Small intestine (tissue), 16 donors: ENCODE measurements around the gene UQCRC2. TPM values are rescaled to one million over a fixed set of nuclear protein-coding genes. Genes with fewer than 3 reads are reported as not detected.
"Not testable (repeated sequence)": the region's sequence is repeated elsewhere in the genome, so short reads cannot be mapped to it uniquely, and the experiment has no call there.

Experiments
- DNase-seq, 2 donors: peaks; one replicate each; pipeline versions ENCODE4 v3.0.0 to v3.0.0-alpha.2; 2013
- FAIRE-seq: peaks from 2 replicates; lab custom pipeline; 2012; peaks lifted over from hg19 to GRCh38; lab: Jason Lieb, UNC
- H3K27ac ChIP-seq, 3 donors: one replicate each; pipeline ENCODE4 v1.5.1; 2013; ENCODE audit warnings: low read length in 2 of 3, mild to moderate bottlenecking in 2 of 3, control low read depth in 1 of 3, inconsistent platforms in 1 of 3, low read depth in 1 of 3, moderate library complexity in 1 of 3
- H3K27me3 ChIP-seq, 3 donors: one replicate each; pipeline ENCODE4 v1.6.1; 2013; ENCODE audit warnings: low read length in 3 of 3, inconsistent platforms in 1 of 3; ENCODE audit not compliant: control insufficient read depth in 3 of 3, insufficient read depth in 3 of 3
- H3K36me3 ChIP-seq, 3 donors: one replicate each; pipeline ENCODE4 v1.6.1; 2013; ENCODE audit warnings: low read length in 3 of 3, inconsistent platforms in 1 of 3, low read depth in 1 of 3, mild to moderate bottlenecking in 1 of 3, moderate library complexity in 1 of 3; ENCODE audit not compliant: control insufficient read depth in 3 of 3, insufficient read depth in 2 of 3
- H3K4me1 ChIP-seq, 3 donors: one replicate each; pipeline ENCODE4 v1.6.1; 2013; ENCODE audit warnings: low read length in 2 of 3, inconsistent platforms in 1 of 3, low read depth in 1 of 3, mild to moderate bottlenecking in 1 of 3, moderate library complexity in 1 of 3; ENCODE audit not compliant: control insufficient read depth in 3 of 3, insufficient read depth in 2 of 3
- H3K4me3 ChIP-seq, 3 donors: one replicate each; pipeline ENCODE4 v1.5.1; 2013; ENCODE audit warnings: low read length in 3 of 3, control low read depth in 1 of 3, inconsistent platforms in 1 of 3, low read depth in 1 of 3, mild to moderate bottlenecking in 1 of 3, moderate library complexity in 1 of 3
- H3K9me3 ChIP-seq, 2 donors: one replicate each; pipeline ENCODE4 v1.6.1; 2013; ENCODE audit warnings: low read depth in 1 of 2, low read length in 1 of 2; ENCODE audit not compliant: control insufficient read depth in 2 of 2, insufficient read depth in 1 of 2
- WGBS, 3 donors: extraction: QIAGEN DNeasy Blood & Tissue Kit; methylation state at CpG; one replicate each; pipeline ENCODE4 v1.1.7; 2013; 5-methylcytosine and 5-hydroxymethylcytosine counted together
- long read RNA-seq, 10 donors: transcript quantifications; one replicate each; lab custom pipeline, GENCODE V29; 2026
- polyA plus RNA-seq, 4 donors: library from polyadenylated mRNA; stranded (reverse) in 3 of 4; unstranded in 1 of 4; fragments of 200-250 nt in 3 of 4; fragments of 120-200 nt in 1 of 4; gene quantifications; one replicate each; pipeline versions ENCODE4 v1.2.1 to v1.2.3, GENCODE V29; 2013
- donor health status: healthy with polysubstance abuse.
- donor health status: control.
- donor health status: control.
- donor health status: Bipolar disorder and iron deficiency.
- donor health status: healthy.

The UQCRC2 gene
- polyA plus RNA-seq: 100 to 1,000 TPM; 245 to 408 (median 299) TPM
- long read RNA-seq, donor 1: 0 reads
- long read RNA-seq, donor 2, transcript UQCRC2-203 (2 exons, 699 nt): minor isoform, 15 of 61 reads
- long read RNA-seq, donor 2, transcript UQCRC2-201 (14 exons, 2,615 nt): major isoform, 37 of 61 reads
- long read RNA-seq, donor 2, partial matches to known transcripts: 9 of 61 reads
- long read RNA-seq, donor 2, other reads (novel, unspliced or antisense): 0 of 61 reads
- long read RNA-seq, donor 3, transcript UQCRC2-201 (14 exons, 2,615 nt): major isoform, 28 of 87 reads
- long read RNA-seq, donor 3, transcript UQCRC2-203 (2 exons, 699 nt): minor isoform, 24 of 87 reads
- long read RNA-seq, donor 3, partial matches to known transcripts: 34 of 87 reads
- long read RNA-seq, donor 3, other reads (novel, unspliced or antisense): 0 of 87 reads
- long read RNA-seq, donor 4, partial matches to known transcripts: 0 of 5 reads
- long read RNA-seq, donor 4, other reads (novel, unspliced or antisense): 0 of 5 reads
- long read RNA-seq, donor 5, transcript UQCRC2-201 (14 exons, 2,615 nt): major isoform, 11 of 25 reads
- long read RNA-seq, donor 5, partial matches to known transcripts: 10 of 25 reads
- long read RNA-seq, donor 5, other reads (novel, unspliced or antisense): 0 of 25 reads
- long read RNA-seq, donor 6, transcript UQCRC2-201 (14 exons, 2,615 nt): major isoform, 43 of 81 reads
- long read RNA-seq, donor 6, transcript UQCRC2-203 (2 exons, 699 nt): minor isoform, 18 of 81 reads
- long read RNA-seq, donor 6, partial matches to known transcripts: 20 of 81 reads
- long read RNA-seq, donor 6, other reads (novel, unspliced or antisense): 0 of 81 reads
- long read RNA-seq, donor 7, transcript UQCRC2-201 (14 exons, 2,615 nt): major isoform, 209 of 362 reads
- long read RNA-seq, donor 7, transcript UQCRC2-203 (2 exons, 699 nt): minor isoform, 50 of 362 reads
- long read RNA-seq, donor 7, partial matches to known transcripts: 97 of 362 reads
- long read RNA-seq, donor 7, other reads (novel, unspliced or antisense): 5 of 362 reads
- long read RNA-seq, donor 8, transcript UQCRC2-201 (14 exons, 2,615 nt): major isoform, 7 of 8 reads
- long read RNA-seq, donor 8, partial matches to known transcripts: 0 of 8 reads
- long read RNA-seq, donor 8, other reads (novel, unspliced or antisense): 0 of 8 reads
- long read RNA-seq, donor 9, transcript UQCRC2-203 (2 exons, 699 nt): major isoform, 6 of 18 reads
- long read RNA-seq, donor 9, partial matches to known transcripts: 8 of 18 reads
- long read RNA-seq, donor 9, other reads (novel, unspliced or antisense): 0 of 18 reads
- long read RNA-seq, donor 10, transcript UQCRC2-203 (2 exons, 699 nt): minor isoform, 30 of 112 reads
- long read RNA-seq, donor 10, transcript UQCRC2-201 (14 exons, 2,615 nt): major isoform, 62 of 112 reads
- long read RNA-seq, donor 10, partial matches to known transcripts: 18 of 112 reads
- long read RNA-seq, donor 10, other reads (novel, unspliced or antisense): 0 of 112 reads

GRCh38 chr16:21952793-21953540 is at the start of gene UQCRC2:
Gene UQCRC2, plus strand, starts transcription at chr16:21953361. Its CDS starts 63 bp downstream, at chr16:21953424.
- H3K4me1 ChIP-seq: peaks cover 3 to 13% (median 12%) of the 10 kb centered on the region in 3 donors
- peak within 1 kb of the TSS; percentile 87 to 92 (median 91) for H3K4me3 ChIP-seq
- H3K36me3 ChIP-seq: peaks cover 0 to 18% (median 7%) of the 10 kb centered on the region in 3 donors
- no peaks in the 10 kb centered on the region for H3K27me3 ChIP-seq
- FAIRE-seq (no peak), DNase-seq (peak; percentile 97)
- WGBS, 3 donors: 0% methylated on average over 41 of the region's 41 CpGs
- peak within 1 kb of the TSS; percentile 96 to 98 (median 97) for H3K27ac ChIP-seq
- H3K9me3 ChIP-seq: no peaks in the 10 kb centered on the region

DNA sequence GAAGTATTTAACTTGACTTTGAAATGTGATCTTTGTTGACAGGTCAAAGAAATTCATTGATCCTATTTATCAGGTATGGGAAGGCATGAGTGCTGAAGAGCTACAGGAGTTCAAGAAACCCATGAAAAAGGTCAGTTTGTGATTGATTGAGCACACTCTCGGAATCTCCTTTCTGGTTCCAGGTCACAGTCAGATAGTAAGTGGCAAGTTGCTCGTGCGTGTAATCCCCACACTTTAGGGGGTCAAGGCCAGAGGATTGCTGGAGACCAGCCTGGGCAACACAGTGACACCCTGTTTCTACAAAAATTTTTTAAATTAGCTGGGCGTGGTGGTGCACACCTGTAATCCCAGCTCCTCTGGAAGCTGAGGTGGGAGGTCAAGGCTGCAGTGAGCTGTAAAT is 20.5 kb upstream of the UQCRC2 start:
- not testable (repeated sequence) for H3K4me3 ChIP-seq, H3K27me3 ChIP-seq, DNase-seq, H3K9me3 ChIP-seq, FAIRE-seq, H3K4me1 ChIP-seq, H3K27ac ChIP-seq, H3K36me3 ChIP-seq
- WGBS, 3 donors: 65 to 79% (median 72%) methylated on average over 3 to 4 of the region's 4 CpGs

DNA sequence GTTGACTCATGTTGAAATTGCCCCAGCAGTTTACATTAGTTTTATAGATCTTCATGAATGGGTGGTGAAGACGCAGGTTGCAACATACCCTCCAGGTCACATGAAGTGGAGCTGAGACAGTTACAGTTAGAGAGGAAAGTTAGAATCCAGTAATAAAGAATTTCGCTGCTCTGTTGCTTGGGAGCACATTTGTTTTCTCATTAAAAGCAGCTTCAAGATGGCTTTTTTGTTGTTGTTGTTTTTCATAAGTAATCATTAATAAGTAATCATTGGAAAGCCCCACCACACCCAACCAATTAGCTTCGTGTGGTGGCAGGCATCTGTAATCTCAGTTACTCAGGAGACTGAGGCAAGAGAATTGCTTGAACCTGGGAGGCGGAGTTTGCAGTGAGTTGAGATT is 19.8 kb upstream of the UQCRC2 start:
- DNase-seq: peak; percentile 44 to 65
- not testable (repeated sequence) for H3K27ac ChIP-seq

GRCh38 chr16:21933790-21934189 is 19.4 kb upstream of the UQCRC2 start:
- peaks cover 0 to 10% (median 0%) of the 10 kb centered on the region in 3 donors for H3K4me1 ChIP-seq
- H3K9me3 ChIP-seq, FAIRE-seq, H3K36me3 ChIP-seq, H3K27ac ChIP-seq, H3K4me3 ChIP-seq, DNase-seq, H3K27me3 ChIP-seq: not testable (repeated sequence)
- WGBS, 3 donors: 47 to 83% (median 64%) methylated on average over 1 to 4 of the region's 4 CpGs

More for the DNA sequence above, 19.8 kb upstream of the UQCRC2 start:
- H3K27me3 ChIP-seq, FAIRE-seq, H3K9me3 ChIP-seq, H3K36me3 ChIP-seq, H3K4me3 ChIP-seq: not testable (repeated sequence)
- peaks cover 0 to 10% (median 0%) of the 10 kb centered on the region in 3 donors for H3K4me1 ChIP-seq
- WGBS, 3 donors: 12 to 60% (median 41%) methylated on average over 4 of the region's 4 CpGs

GRCh38 chr16:21936216-21936615 is 16.9 kb upstream of the UQCRC2 start:
- peaks cover 0 to 10% (median 0%) of the 10 kb centered on the region in 3 donors for H3K4me1 ChIP-seq
- H3K4me3 ChIP-seq, DNase-seq, H3K36me3 ChIP-seq, FAIRE-seq, H3K27me3 ChIP-seq, H3K27ac ChIP-seq, H3K9me3 ChIP-seq: not testable (repeated sequence)
- WGBS, 3 donors: 82 to 86% (median 85%) methylated on average over 6 of the region's 6 CpGs

DNA sequence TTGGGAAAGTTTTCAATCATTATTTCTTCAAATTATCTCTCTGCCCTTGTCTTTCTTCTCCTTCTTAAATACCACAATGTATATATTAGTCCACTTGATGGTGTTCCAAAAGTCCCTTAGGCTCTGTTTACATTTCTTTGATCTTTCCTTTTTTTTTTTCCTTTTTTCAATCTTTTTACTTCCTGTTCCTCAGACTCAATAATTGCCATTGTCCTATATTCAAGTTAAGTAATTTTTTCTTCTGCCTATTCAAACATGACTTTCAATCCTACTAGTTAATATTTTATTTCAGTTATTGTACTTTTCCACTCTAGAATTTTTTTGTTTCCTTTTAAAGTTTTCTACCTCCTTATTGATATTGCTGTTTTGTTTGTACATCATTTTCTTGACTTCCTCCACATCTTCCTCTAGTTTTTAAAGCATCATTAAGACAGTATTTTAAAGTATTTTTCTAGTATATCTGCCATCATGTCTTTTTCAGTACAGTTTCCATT is 15.8 kb upstream of the UQCRC2 start:
- peak; percentile 8 to 46 for DNase-seq
- H3K36me3 ChIP-seq: no peaks in the 10 kb centered on the region

DNA sequence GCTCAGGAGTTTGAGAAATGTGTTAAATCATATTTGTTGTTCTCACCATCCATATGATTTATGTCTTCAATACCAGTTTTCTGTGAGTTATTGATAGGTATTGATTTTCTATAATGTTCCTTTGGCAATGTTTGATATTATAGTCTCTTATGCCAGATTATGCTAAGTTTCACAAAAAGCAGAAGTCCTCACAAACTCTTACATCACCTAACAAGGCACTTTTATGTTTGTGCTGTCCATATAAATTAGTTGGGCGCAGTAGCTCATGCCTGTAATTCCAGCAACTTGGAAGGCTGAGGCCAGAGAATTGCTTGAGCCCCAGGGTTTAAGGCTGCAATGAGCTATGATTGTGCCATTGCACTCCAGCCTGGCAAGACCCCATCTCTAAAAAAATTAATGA is 12.6 kb upstream of the UQCRC2 start:
- Histone ChIP-seq H3K9me3 (no peaks in the 10 kb centered on the region), H3K36me3 (no peaks in the 10 kb centered on the region), H3K4me1 (peaks cover 0 to 8% (median 0%) of the 10 kb centered on the region in 3 donors), H3K27ac (no peak overlapping the region), H3K4me3 (no peak overlapping the region), H3K27me3 (no peaks in the 10 kb centered on the region)
- FAIRE-seq: no peak
- WGBS, 3 donors: 95 to 100% (median 97%) methylated on average over 1 of the region's 1 CpG
- no peak for DNase-seq

More for the DNA sequence above, 15.8 kb upstream of the UQCRC2 start:
- Histone ChIP-seq H3K4me3 (no peak overlapping the region), H3K27me3 (no peaks in the 10 kb centered on the region), H3K9me3 (no peaks in the 10 kb centered on the region), H3K27ac (peak overlapping the region in 1 of 3 donors; percentile 50), H3K4me1 (peaks cover 0 to 10% (median 0%) of the 10 kb centered on the region in 3 donors)
- FAIRE-seq: no peak
